ENCODE measurements around the gene LSMEM2.

The LSMEM2 gene

GRCh38 chr3:50337175-50337861 is 58.4 kb downstream of the LSMEM2 start:
- Histone ChIP-seq H2AFZ (ENCODE audit: low read length) (peak overlapping the region; percentile 9; the same call in 1 of the 2 replicates), H3F3A (ENCODE audit: low read depth) (0 out of 2 replicates have a peak, but pooled peaks cover 7% of the 10 kb centered on the region), H4K20me1 (ENCODE audit: insufficient read depth, low read length, poor library complexity, severe bottlenecking) (peaks cover 46% of the 10 kb centered on the region), H3K4me1 (ENCODE audit: insufficient read depth, low read length, poor library complexity, severe bottlenecking) (peaks cover 49% of the 10 kb centered on the region), H3K9ac (ENCODE audit: low read depth, low read length, poor library complexity, severe bottlenecking) (peak overlapping the region; percentile 98), H3K4me3 (ENCODE audit: low read length, poor library complexity, severe bottlenecking) (peak overlapping the region; percentile 97), H3K9me3 (ENCODE audit: insufficient read depth, low read depth, low read length) (no peaks in the 10 kb centered on the region), H3K36me3 (ENCODE audit: insufficient read depth, low read length) (peaks cover 14% of the 10 kb centered on the region; the same call in 1 of the 2 replicates), H3K79me2 (ENCODE audit: insufficient read depth, low read length) (peaks cover 92% of the 10 kb centered on the region), H3K4me2 (ENCODE audit: low read depth, low read length, poor library complexity, severe bottlenecking) (peak overlapping the region; percentile 99), H3K9me2 (replicated peaks; ENCODE audit: low read depth, low read length) (no peaks in the 10 kb centered on the region), H3K27me3 (ENCODE audit: insufficient read depth, low read length, poor library complexity, severe bottlenecking) (peaks cover 4% of the 10 kb centered on the region)
- no peak for TF ChIP-seq EZH2phosphoT487 (IDR thresholded peaks at IDR 0.05; ENCODE audit: borderline replicate concordance)
- TF ChIP-seq CTCF (conservative IDR thresholded peaks at IDR 0.05; ENCODE audit: low read length) = no peak

Measured in Loucy (cell line).